ENCODE data around the gene PCBP3.

PCBP3 gene

DNA sequence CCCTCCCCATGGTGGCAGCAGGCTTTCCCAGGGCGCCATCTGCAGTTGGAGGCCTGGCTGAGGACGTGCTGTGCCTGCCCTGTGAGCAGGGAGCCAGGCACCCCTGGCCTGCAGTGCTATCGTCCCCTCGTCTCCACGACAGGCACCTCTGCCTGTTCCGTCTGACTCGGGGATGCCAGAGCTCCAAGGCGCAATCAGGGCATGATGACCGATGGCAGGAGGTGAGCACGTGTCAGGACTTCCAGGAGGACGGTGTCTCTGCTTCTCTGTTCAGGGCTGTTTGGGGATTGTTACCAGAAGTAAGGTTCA is 125.2 kb downstream of the PCBP3 start:
- no peaks in the 10 kb centered on the region for H3K9me3 Mint-ChIP-seq
- no peak overlapping the region for H3K4me3 Mint-ChIP-seq
- H3K27ac Mint-ChIP-seq = peak overlapping the region; percentile 56
- no peaks in the 10 kb centered on the region for H3K27me3 Mint-ChIP-seq (ENCODE audit: low read depth)
- no peaks in the 10 kb centered on the region for H3K36me3 Mint-ChIP-seq (ENCODE audit: low read depth)
- peaks cover 34% of the 10 kb centered on the region for H3K4me1 Mint-ChIP-seq (ENCODE audit: low read depth)

DNA sequence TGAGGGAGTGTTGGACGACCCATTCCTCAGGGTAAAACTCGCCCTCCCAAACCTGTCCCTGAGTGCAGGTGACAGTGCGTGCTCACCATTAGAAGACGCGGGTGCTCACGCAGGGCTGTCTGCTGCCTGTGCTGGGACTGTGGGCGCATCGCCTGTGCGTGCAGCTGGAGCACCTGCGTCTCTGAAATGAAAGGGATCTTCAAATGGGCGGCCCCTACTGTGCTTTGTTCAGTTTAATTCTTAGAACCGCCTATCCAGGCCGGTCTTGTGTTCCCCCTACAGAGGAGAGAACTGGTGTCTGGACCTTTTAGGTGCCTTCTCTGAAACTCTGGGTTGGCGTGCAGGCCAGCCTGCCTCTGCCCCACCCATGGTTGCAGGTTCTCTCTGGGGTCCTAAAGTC is 125.8 kb downstream of the PCBP3 start:
- peaks cover under 1% of the 10 kb centered on the region for H3K9me3 Mint-ChIP-seq
- H3K4me1 Mint-ChIP-seq (ENCODE audit: low read depth) = peaks cover 34% of the 10 kb centered on the region
- no peaks in the 10 kb centered on the region for H3K27me3 Mint-ChIP-seq (ENCODE audit: low read depth)
- H3K27ac Mint-ChIP-seq = peak overlapping the region; percentile 67
- H3K36me3 Mint-ChIP-seq (ENCODE audit: low read depth) = no peaks in the 10 kb centered on the region
- peak overlapping the region; percentile 45 for H3K4me3 Mint-ChIP-seq

DNA sequence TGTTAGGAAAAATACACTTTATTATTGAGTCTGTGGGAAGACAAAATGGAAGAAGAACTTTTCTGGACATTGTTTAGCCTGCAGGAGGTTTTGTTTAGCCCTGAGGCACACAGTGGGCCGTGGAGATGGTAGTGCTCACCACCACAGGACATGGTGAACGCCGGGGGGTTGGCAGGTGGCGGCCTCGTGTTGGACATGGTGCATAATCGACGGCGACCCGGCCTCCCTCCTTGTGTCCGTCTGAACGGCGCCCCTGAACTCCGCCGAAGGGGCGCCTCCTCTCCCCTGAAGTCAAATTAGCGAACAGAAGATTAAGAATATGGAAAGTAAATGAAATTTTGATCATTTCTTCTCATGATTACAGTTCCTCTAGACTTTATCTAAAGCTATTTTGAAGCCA is 126.4 kb downstream of the PCBP3 start:
- no peaks in the 10 kb centered on the region for H3K36me3 Mint-ChIP-seq (ENCODE audit: low read depth)
- peaks cover 6% of the 10 kb centered on the region for H3K9me3 Mint-ChIP-seq
- no peaks in the 10 kb centered on the region for H3K27me3 Mint-ChIP-seq (ENCODE audit: low read depth)
- peak overlapping the region; percentile 67 for H3K27ac Mint-ChIP-seq
- peaks cover 34% of the 10 kb centered on the region for H3K4me1 Mint-ChIP-seq (ENCODE audit: low read depth)
- H3K4me3 Mint-ChIP-seq = no peak overlapping the region

DNA sequence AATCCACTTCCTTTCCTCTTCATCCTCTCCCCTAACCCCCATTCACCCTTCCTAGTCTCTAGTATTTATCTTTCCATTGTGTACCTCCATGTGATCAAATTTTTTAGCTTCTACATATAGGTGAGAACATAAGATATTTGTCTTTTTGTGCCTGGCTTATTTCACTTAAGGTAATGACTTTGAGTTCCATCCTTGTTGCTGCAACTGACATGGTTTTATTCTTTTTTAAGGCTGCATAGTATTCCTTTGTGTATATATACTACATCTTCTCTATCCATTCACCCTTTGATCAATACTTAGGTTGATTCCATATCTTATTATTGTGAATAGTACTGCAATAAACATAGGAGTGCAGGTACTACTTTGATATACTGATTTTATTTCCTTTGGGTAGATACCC is 128.7 kb downstream of the PCBP3 start:
- H3K9me3 Mint-ChIP-seq = peaks cover 23% of the 10 kb centered on the region
- no peak overlapping the region for H3K27ac Mint-ChIP-seq
- H3K4me3 Mint-ChIP-seq = no peak overlapping the region
- no peaks in the 10 kb centered on the region for H3K27me3 Mint-ChIP-seq (ENCODE audit: low read depth)
- H3K4me1 Mint-ChIP-seq (ENCODE audit: low read depth) = peaks cover 25% of the 10 kb centered on the region
- peaks cover 7% of the 10 kb centered on the region for H3K36me3 Mint-ChIP-seq (ENCODE audit: low read depth)

DNA sequence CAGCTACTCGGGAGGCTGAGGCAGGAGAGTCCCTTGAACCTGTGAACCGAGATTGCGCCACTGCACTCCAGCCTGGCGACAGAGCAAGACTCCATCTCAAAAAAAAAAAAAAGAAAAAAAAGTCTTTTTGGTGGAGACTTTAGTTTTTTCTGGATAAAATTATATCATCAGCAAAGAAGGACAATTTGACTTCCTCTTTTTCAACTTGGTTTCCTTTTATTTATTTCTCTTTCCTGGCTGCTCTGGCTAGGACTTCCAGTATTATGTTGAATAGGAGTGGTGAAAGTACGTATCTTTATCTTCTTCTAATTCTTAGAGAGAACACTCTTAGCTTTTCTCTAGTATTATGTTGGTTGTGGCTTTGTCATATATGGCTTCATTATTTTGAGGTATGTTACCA is 130.8 kb downstream of the PCBP3 start:
- Mint-ChIP-seq H3K27me3 (ENCODE audit: low read depth) (no peaks in the 10 kb centered on the region), H3K4me1 (ENCODE audit: low read depth) (peaks cover 6% of the 10 kb centered on the region), H3K4me3 (no peak overlapping the region), H3K27ac (no peak overlapping the region), H3K9me3 (peaks cover 35% of the 10 kb centered on the region), H3K36me3 (ENCODE audit: low read depth) (peaks cover 11% of the 10 kb centered on the region)

DNA sequence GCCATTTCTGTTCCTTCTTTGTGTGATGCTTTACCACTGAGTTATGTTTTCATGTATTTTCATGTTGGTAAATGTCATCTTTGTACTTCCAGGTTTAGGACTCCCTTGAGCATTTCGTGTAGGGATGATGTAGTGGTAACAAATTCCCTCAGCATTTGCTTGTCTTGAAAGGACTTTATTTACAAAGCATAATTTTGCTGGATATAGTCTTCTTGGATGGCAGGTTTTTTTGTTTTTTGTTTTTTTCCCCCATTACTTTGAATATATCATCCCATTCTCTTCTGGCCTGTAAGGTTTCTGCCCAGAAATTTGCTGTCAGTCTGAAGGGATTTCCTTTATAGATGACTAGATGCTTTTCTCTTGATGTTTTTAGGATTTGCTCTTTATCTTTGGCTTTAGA is 133.4 kb downstream of the PCBP3 start:
- Mint-ChIP-seq H3K9me3 (peaks cover 39% of the 10 kb centered on the region), H3K36me3 (ENCODE audit: low read depth) (peaks cover 12% of the 10 kb centered on the region), H3K4me3 (no peak overlapping the region), H3K27ac (no peak overlapping the region), H3K4me1 (ENCODE audit: low read depth) (no peaks in the 10 kb centered on the region), H3K27me3 (ENCODE audit: low read depth) (no peaks in the 10 kb centered on the region)

DNA sequence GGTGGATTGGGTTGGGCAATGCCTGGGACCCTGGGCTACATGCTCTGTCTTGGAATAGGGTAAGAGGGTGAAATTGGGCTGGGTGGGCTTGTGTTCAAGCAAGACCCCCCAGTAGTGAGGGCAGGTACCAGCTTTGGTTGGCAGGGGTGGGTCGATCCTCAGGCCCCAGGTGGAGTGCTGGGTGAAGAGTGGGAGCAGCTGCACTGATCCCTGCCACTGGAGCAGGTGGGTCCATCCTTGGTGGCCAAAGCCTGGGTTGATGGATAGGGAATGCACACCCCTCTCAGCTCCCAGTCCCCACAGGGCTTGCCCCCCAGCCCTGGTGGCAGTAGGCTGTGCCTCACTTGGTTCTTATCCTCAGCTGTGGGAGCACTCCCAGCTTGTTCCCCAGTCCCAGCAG is 135.2 kb downstream of the PCBP3 start:
- no peak overlapping the region for H3K4me3 Mint-ChIP-seq
- H3K36me3 Mint-ChIP-seq (ENCODE audit: low read depth) = peaks cover 12% of the 10 kb centered on the region
- H3K27me3 Mint-ChIP-seq (ENCODE audit: low read depth) = no peaks in the 10 kb centered on the region
- peaks cover 2% of the 10 kb centered on the region for H3K4me1 Mint-ChIP-seq (ENCODE audit: low read depth)
- peaks cover 39% of the 10 kb centered on the region for H3K9me3 Mint-ChIP-seq
- no peak overlapping the region for H3K27ac Mint-ChIP-seq

DNA sequence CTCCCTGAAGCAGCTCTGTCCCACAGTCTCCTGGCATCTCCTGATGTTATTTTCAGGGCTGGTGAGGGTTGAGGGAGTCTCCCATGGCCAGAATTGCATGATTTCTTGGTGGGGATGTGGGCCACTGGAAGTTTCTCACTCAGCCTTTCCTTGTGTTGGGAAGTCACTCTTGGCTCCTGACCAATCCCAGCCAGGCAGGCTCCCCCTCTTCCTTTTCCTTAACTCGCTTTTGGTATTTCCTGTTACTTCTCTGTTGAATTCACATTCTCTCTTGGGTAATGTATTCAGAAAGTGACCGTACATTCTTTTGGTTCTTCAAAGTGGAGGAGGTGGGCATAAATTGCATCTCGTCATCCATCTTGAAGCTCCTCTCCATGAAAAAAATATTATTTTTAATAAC is 135.7 kb downstream of the PCBP3 start:
- H3K27me3 Mint-ChIP-seq (ENCODE audit: low read depth) = no peaks in the 10 kb centered on the region

DNA sequence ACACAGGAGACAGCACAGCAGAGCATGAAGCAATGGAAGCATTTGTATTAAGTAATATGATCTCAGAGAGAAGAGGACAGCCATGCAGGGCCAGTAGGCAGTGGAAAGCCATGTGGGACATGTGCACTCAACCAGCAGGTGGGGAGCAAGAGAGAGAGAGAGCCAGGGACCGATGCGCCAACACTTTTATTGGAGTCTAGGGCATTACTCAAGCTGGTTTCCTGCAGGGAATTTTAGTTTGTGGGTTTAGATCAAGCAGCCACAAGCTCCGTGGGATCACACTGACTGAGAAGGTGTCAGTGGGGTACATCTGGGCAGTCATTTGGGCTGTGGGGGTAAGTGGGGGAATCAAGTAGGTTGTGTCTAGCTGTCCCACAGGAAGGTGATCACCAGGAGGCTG is 137.1 kb downstream of the PCBP3 start:
- Mint-ChIP-seq H3K4me1 (ENCODE audit: low read depth) (peaks cover 2% of the 10 kb centered on the region), H3K27ac (no peak overlapping the region), H3K9me3 (peaks cover 31% of the 10 kb centered on the region), H3K36me3 (ENCODE audit: low read depth) (peaks cover 12% of the 10 kb centered on the region), H3K27me3 (ENCODE audit: low read depth) (no peaks in the 10 kb centered on the region), H3K4me3 (no peak overlapping the region)

More for the DNA sequence above, 135.7 kb downstream of the PCBP3 start:
- Mint-ChIP-seq H3K4me1 (ENCODE audit: low read depth) (peaks cover 2% of the 10 kb centered on the region), H3K9me3 (peaks cover 39% of the 10 kb centered on the region), H3K36me3 (ENCODE audit: low read depth) (peaks cover 12% of the 10 kb centered on the region), H3K27ac (no peak overlapping the region), H3K4me3 (no peak overlapping the region)

DNA sequence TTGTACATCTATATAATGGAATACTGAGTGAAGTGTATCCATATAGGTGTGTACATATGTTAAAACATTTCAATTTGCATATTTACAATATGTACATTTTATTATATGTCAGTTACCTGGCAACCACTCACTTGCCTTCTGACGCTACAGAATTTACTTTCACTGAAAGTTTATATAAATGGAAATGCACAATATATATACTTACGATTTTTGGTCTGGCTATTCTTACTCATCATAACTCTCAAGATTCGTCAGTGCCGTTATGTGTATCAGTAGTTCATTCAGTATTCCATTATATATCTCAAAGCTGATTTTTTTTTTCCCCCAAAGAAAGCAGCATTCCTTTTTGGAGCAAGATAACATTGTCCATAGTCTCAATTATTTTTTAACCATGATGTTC is 138.2 kb downstream of the PCBP3 start:
- Mint-ChIP-seq H3K27me3 (ENCODE audit: low read depth) (no peaks in the 10 kb centered on the region), H3K27ac (no peak overlapping the region), H3K9me3 (peaks cover 20% of the 10 kb centered on the region), H3K4me3 (no peak overlapping the region), H3K36me3 (ENCODE audit: low read depth) (peaks cover 7% of the 10 kb centered on the region), H3K4me1 (ENCODE audit: low read depth) (peaks cover 2% of the 10 kb centered on the region)

DNA sequence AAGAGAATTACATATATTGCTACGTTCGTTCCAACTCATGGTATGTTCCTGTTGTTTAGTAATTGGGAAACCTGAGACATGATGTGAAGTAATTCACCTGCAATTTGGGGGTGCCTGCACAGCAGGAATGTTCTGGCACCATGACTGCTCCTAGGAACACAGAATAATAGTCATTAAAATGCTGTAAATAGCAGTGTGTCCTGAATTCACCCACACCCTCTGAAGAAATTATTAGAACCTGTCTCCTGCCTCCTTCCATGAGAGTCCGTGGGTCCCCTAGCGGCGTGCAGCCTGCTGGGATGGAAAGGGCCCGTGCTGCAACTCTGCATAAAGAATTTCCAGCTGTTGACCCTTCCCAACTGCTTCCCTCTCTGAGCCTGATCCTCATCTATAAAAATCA is 143.1 kb downstream of the PCBP3 start:
- H3K4me1 Mint-ChIP-seq (ENCODE audit: low read depth) = peaks cover 2% of the 10 kb centered on the region
- no peaks in the 10 kb centered on the region for H3K9me3 Mint-ChIP-seq
- no peak overlapping the region for H3K27ac Mint-ChIP-seq
- H3K27me3 Mint-ChIP-seq (ENCODE audit: low read depth) = no peaks in the 10 kb centered on the region
- no peak overlapping the region for H3K4me3 Mint-ChIP-seq
- H3K36me3 Mint-ChIP-seq (ENCODE audit: low read depth) = no peaks in the 10 kb centered on the region

DNA sequence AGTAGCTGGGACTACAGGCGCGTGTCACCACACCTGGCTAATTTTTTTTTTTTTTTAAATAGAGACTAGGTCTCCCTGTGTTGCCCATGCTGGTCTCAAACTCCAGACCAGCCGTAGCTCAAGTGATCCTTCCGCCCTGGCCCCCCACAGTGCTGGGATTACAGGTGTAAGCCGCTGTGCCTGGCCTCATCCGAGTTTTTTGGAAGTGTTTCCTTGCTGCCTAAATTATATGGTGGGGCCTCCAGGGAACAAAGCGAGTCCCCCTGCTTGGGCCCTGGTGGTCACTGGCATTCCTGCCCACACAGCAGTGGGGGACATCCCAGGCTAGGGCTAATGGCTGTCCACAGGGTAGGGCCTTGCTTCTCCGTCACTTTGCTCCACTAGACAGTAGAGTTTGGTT is 143.8 kb downstream of the PCBP3 start:
- no peak overlapping the region for H3K4me3 Mint-ChIP-seq
- H3K4me1 Mint-ChIP-seq (ENCODE audit: low read depth) = peaks cover 2% of the 10 kb centered on the region
- H3K27ac Mint-ChIP-seq = no peak overlapping the region
- H3K36me3 Mint-ChIP-seq (ENCODE audit: low read depth) = no peaks in the 10 kb centered on the region
- H3K27me3 Mint-ChIP-seq (ENCODE audit: low read depth) = no peaks in the 10 kb centered on the region
- no peaks in the 10 kb centered on the region for H3K9me3 Mint-ChIP-seq

DNA sequence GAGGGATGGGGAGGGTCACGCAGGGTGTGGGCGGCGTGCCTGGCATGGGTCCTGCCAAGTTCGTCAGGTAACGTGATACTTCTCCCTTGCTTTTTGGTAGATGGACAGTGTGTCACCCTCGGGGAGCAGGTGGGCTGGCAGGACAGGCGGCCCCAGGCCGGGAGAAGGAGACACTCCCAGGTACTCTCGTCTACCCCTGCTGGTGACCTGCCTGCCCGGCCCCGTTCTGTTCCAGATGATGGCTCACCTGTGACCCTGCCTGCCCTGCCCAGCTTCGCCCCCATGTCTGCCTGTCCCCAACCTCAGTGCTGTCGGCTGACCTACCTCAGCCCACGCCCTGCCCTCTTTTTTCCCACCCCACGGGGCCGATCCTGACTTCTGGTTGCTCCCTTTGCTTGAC is 144.7 kb downstream of the PCBP3 start:
- Mint-ChIP-seq H3K9me3 (no peaks in the 10 kb centered on the region), H3K4me1 (ENCODE audit: low read depth) (peaks cover 2% of the 10 kb centered on the region), H3K27me3 (ENCODE audit: low read depth) (no peaks in the 10 kb centered on the region), H3K36me3 (ENCODE audit: low read depth) (no peaks in the 10 kb centered on the region), H3K27ac (no peak overlapping the region), H3K4me3 (no peak overlapping the region)

DNA sequence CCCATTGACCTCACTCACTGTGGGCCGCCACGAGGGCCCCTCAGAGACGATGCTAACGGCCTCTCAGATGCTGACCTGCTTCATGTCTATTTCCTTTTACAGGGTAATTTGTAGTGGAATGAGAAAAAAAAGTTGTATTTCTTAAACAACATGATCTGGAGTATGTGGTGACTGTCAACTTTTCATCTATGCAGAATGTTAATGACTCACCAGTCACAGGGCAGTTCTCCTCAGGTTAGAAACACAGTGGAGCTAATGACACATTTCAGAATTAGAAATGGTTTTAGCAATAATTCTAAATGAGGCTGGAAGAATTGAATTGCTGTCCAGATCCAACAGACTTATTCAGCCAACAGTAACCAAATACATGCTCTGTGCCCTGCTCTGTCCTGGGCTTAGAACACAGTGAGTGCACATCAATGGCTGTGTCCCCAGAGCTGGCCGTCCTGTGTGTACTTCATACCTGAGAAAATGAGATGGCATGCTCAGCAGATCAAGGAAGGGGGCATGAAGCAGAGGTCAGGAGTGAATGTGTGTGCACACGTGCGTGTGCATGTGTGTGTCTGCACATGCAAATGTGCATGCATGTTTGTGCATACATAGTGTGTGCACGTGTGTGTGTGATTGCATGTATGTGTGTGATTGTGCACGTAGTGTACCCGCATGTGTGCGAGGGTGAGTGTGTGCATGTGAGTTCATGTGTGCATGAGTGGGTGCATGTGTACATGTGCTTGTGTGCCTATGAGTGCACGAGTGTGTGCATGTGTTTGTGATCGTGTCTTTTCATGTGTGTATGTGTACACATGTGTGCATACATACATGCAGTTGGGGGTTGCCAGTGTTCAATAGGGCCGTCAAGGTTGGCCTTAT is 145.3 kb downstream of the PCBP3 start:
- Mint-ChIP-seq H3K27me3 (ENCODE audit: low read depth) (no peaks in the 10 kb centered on the region), H3K36me3 (ENCODE audit: low read depth) (no peaks in the 10 kb centered on the region), H3K4me3 (no peak overlapping the region), H3K9me3 (no peaks in the 10 kb centered on the region), H3K27ac (no peak overlapping the region), H3K4me1 (ENCODE audit: low read depth) (no peaks in the 10 kb centered on the region)

DNA sequence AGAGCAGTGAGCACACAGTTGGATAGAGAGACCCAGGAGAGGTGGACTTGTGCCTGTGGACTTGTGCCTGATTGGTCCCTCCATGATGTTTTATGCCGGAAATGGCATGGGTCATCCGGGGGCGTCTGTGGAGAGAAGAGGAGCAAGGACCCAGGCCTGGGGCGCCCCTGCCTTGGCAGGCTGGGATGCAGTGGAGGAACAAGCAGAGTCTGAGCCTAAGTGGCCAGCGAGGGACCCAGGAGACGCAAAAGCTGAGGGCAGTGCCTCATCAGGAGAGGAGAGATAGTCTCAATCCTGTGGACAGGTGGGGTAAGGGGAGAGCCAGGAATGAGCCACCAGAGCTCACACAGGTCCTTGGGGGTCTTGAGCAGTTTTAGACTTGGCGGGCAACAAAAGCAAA is 146.9 kb downstream of the PCBP3 start:
- Mint-ChIP-seq H3K27ac (no peak overlapping the region), H3K4me3 (no peak overlapping the region), H3K9me3 (no peaks in the 10 kb centered on the region), H3K36me3 (ENCODE audit: low read depth) (no peaks in the 10 kb centered on the region), H3K27me3 (ENCODE audit: low read depth) (no peaks in the 10 kb centered on the region), H3K4me1 (ENCODE audit: low read depth) (no peaks in the 10 kb centered on the region)
